HG03469 (cell line): Measurements from ENCODE around the gene TRIM63.

Experiments
- ATAC-seq: cut with Tn5 transposase; IDR thresholded peaks from one replicate; pipeline ENCODE4 v1.9.1; 2021; ENCODE audit warnings: mild to moderate bottlenecking, moderate library complexity, moderate number of reproducible peaks; ENCODE audit not compliant: unreplicated experiment

TRIM63 gene

DNA sequence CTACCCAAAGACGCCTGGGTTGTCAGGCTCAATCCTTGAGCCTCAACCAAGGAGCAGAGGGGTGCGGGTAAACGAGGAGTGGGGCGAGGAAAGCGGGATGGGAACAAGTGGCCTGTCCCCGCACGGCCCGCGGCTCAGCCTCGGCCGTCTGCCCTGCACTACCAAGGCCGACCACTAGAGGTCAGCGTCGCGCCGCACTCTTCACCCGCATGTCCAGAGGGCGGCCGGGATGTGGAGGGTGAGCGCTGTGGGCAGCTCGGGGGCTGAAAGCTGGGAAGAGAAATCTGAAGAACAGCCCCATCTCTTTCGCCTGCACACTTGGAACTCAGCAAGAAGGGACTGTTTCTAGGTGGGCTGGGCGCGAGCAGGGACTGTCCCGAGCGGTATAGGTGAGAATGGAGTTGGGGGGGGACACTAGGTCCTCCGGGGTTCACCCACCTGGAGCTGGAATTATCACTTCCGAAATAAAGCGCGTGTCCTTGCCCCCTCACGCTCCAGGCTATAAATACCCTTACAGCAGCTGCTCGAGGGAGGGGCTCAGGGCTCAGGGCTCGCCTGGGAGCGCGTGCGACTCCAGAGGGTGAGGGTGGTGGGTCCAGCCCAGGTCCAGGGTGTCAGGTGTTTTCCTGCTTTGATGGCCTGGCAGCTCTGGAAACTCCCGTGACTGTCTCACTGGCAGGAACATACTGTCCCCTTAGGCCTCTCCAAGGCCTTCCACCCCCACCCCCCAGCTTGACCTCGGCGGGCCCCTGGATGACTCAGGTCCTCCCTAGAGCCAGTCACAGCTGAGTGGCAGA is 31.3 kb downstream of the TRIM63 start:
- ATAC-seq, result peak; percentile 53

- ATAC-seq, result no peak
Measured at GRCh38 chr1:26035203-26035958, 32.0 kb downstream of the TRIM63 start.

DNA sequence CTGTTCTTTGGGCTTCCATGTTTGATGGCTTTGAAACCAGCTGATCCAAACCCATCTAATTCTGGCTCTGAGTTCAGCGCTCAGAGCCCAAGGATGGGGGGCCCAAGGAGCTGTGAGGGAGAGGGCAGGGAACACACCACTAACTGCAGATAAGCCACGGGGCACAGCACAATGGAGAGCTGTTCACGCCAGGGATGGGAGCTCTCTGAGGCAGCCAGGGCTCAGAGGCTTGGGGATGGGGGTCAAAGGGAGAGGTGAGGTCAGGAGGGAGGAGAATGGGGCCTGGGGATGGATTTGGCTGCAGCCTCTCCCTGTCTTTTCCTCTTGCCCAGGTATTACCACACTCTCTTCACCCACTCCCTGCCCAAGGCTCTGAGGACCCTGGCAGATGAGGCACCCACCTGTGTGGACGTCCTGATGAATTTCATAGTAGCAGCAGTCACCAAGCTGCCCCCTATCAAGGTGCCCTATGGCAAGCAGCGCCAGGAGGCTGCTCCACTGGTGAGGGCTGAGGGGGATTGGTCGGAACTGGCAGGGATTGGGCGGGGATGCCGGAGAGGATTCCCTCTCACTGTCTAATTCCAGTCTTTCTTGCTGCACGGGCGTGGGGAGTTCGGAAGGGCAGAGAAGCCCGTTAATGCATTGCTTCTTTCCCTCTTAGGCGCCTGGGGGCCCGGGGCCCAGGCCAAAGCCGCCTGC is 32.8 kb downstream of the TRIM63 start:
- ATAC-seq, result no peak

DNA sequence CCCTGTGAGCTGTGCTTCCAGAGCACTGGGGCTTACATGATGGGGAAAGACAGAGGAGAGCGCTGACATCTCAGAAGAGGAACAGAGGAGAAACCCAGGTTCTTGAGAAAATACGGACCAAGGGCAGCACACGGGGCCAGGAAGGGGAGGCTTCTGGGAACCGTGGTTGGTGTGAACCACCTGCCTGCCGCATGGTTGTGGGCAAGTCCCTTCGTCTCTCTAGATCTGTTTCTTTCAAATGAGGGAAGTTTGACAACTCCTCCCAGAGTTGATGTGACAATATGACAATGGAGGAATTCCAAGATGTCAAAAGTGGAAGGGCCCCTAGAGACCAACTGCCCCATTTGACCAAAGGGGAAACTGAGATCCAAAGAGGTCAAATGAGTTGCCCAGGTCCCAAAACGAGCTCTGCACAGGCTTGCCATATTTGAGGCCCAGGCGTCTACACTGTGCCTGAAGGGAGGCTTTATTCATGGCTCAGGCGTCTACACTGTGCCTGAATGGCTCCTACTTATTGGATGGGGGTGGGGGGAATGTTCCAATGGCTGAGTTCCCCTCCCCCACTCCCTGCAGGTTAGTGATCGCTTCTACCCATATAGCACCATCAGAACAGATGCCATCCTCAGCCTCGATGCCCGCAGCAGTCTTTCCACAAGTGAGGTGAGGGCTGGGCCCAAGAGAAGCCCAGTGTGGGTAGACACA is 34.6 kb downstream of the TRIM63 start:
- ATAC-seq, result no peak

GRCh38 chr1:26031611-26032220 is 35.7 kb downstream of the TRIM63 start:
- no peak for ATAC-seq

- ATAC-seq, result no peak
Measured at GRCh38 chr1:26031196-26031595, 36.2 kb downstream of the TRIM63 start.

- ATAC-seq, result no peak
Measured at GRCh38 chr1:26029864-26030481, 37.5 kb downstream of the TRIM63 start.

DNA sequence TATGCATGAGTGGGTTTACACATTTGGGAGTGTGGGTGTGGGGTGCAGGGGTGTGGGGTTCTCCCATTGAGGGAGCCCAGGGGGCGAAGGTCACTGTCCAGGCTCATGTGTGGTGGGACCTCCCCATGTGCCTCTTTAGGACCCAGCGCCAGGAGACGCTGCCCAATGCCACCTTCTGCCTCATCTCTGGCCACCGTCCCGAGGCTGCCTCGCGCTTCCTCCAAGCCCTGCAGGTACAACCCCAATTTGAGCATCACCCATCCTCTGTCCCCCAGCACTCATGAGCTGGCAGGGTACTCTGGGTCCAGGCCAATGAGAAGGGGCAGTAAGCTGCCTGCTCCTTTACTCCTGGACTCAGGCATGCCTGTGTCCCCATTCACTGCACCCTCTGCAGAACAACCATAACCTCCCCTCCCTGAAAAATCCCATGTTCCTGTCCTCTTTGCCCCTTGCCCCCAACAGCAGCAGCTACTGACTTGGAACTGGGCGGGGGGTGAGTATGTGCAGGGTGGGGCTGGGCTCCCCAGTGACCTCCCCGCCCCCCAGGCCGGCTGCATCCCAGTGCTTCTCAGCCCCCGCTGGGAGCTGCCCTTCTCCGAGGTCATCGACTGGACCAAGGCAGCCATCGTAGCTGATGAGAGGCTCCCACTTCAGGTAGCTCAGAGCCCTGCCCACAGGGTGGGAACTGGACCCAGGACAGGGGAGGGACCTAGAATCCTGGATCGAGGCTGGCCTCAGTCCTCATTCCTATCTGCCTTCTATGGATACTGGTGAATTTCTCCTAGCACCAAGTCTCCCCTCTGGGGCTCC is 38.2 kb downstream of the TRIM63 start:
- ATAC-seq, result no peak

DNA sequence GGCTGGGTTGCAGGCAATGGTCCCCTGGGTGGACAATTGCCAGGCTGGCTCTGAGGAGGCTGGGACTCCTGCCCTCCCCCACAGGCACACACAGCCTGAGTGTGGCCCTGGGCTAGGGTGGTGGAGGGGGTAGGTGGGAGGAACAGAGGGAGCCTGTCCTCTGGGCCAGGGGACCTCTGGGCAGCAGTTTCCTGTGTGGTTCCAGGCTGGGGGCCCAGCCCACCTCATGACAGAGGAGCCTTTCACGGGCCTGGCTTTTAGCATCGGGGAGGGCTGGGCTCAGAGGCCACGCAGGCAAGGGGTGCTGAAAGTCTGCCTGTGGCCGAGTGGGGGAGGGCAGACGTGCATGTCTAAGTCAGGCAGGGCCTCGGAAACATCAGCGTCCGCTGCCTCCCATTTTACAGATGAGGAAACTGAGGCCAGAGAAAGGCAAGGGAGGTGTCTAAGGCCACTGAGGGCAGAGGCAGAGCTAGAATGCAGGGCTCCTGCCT is 38.9 kb downstream of the TRIM63 start:
- ATAC-seq, result no peak

DNA sequence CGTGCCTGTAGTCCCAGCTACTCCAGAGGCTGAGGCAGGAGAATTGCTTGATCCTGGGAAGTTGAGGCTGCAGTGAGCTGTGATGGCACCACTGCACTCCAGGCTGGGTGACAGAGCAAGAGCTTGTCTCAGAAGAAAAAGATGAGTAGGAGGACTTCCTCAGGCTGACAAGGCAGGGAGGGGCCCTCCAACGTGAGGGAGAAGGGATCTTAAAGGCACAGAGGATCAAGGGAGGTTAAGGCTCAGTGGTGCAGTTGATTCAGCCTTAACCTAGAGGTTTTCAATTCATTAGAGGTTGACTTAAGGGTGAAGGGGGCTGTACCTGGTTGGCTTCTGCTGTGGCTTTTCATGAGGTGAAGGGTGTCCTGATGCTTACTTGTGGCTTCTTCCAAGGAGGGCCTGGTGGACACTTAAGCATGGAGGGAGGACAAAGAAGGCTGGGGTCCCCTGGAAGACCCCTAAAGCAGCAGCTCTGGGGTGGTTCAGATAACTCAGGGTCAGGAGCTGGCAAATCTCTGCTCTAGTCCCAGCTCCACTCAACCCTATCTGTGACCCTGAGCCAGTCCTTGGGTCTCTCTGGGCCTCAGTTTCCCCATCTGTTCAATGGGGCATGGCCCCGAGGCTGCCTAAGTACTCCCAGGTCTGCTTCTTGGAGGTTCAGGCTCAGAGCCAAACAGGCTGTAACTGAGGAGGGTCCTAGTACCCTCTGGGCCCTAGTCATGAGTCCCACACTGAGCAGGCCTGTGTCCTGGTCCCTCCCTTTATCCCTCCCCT is 39.5 kb downstream of the TRIM63 start:
- no peak for ATAC-seq

GRCh38 chr1:26025517-26025916 is 41.9 kb downstream of the TRIM63 start:
- ATAC-seq, result no peak

DNA sequence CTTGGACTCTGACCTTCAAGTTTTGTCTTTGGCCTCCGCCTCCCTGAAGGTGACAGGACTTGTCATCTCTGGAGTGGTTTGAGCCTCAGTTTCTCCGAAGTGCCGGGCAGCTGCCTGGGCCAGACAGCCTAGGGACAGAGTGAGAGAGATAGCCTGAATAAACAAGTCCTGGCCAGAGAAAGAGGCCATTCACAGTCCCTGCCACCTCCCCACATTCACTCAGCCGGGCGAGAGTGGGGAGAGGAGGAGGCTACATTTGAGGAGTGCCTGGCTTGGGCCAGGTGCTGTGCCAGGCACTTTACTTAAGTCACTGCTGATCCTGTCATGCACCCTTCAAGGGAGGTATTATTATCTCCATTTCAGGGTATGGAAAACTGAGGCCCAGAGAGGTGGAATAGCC is 42.4 kb downstream of the TRIM63 start:
- ATAC-seq, result no peak

- ATAC-seq, result no peak
Measured at GRCh38 chr1:26023826-26024225, 43.6 kb downstream of the TRIM63 start.

DNA sequence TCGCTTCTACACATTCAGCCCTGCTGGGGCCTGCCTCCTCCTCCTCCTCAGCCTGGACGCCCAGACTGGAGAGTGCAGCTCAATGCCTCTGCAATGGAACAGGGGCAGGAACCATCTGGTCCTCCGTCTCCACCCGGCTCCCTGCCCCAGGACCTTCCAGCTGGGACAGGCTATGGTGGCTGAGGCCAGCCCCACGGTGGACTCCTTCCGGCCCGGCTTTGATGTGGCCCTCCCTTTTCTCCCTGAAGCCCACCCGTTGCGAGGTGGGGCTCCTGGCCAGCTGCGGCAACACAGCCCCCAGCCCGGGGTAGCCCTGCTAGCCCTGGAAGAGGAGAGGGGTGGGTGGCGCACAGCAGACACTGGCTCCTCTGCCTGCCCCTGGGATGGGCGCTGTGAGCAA is 44.4 kb downstream of the TRIM63 start:
- ATAC-seq, result no peak

GRCh38 chr1:26022404-26022779 is 45.0 kb downstream of the TRIM63 start:
- no peak for ATAC-seq

- no peak for ATAC-seq
Measured at GRCh38 chr1:26021647-26022403, 45.6 kb downstream of the TRIM63 start, which contains the start of gene EXTL1. TSS of gene EXTL1 (plus strand) at chr1:26021775. CDS start at chr1:26022647, 872 bp downstream.

- ATAC-seq, result no peak
Measured at GRCh38 chr1:26020941-26021646, 46.3 kb downstream of the TRIM63 start.
